Esophagus muscularis mucosa (tissue), 4 donors: ENCODE data around the gene SKIDA1. TPM values are rescaled to one million over a fixed set of nuclear protein-coding genes. Genes with fewer than 3 reads are reported as not detected.

Source experiments
- DNase-seq: peaks from one replicate; pipeline ENCODE4 v3.0.0-alpha.2; 2017; ENCODE audit errors: extremely low spot score
- H3K27ac ChIP-seq, 4 donors: fragments of 200-600 bp; sonication (generic); replicated peaks in 1 of 4; 1 replicate in 3 of 4; 2 replicates in 1 of 4; pipeline ENCODE4 v1.5.1; 2016 to 2019; ENCODE audit warnings: mild to moderate bottlenecking in 1 of 4
- H3K27me3 ChIP-seq, 4 donors: fragments of 200-600 bp; sonication (generic); one replicate each; pipeline versions ENCODE4 v1.5.1 to v1.6.0; 2016 to 2019
- H3K36me3 ChIP-seq, 4 donors: fragments of 200-600 bp; sonication (generic); one replicate each; pipeline ENCODE4 v1.5.1; 2016 to 2019
- H3K4me1 ChIP-seq, 4 donors: fragments of 200-600 bp; sonication (generic); one replicate each; pipeline ENCODE4 v1.5.1; 2016 to 2019
- H3K4me3 ChIP-seq, 4 donors: fragments of 200-600 bp; sonication (generic); 1 replicate in 2 of 4; 2 replicates in 2 of 4; pipeline ENCODE4 v1.5.1; 2016 to 2019; ENCODE audit warnings: mild to moderate bottlenecking in 4 of 4, moderate library complexity in 1 of 4
- H3K9me3 ChIP-seq, 4 donors: fragments of 200-600 bp; sonication (generic); 1 replicate in 3 of 4; 2 replicates in 1 of 4; pipeline ENCODE4 v1.5.1; 2016 to 2019
- CTCF ChIP-seq, 3 experiments: fragments of 200-600 bp in 2 of 3; fragments of 450-650 bp in 1 of 3; sonication (generic) in 2 of 3; IDR thresholded peaks; one replicate each; pipeline ENCODE4 v1.5.1; 2017 to 2019; ENCODE audit warnings: antibody characterized with exemption in 3 of 3, mild to moderate bottlenecking in 2 of 3, moderate library complexity in 1 of 3
- EP300 ChIP-seq: sonication (generic); formaldehyde crosslinking; IDR thresholded peaks from one replicate; pipeline ENCODE4 v1.6.1; 2017; ENCODE audit warnings: antibody characterized with exemption
- POLR2A ChIP-seq: fragments of 450-650 bp; IDR thresholded peaks from one replicate; pipeline ENCODE4 v1.6.1; 2017; ENCODE audit warnings: antibody characterized with exemption, moderate library complexity, mild to moderate bottlenecking, low read depth
- POLR2AphosphoS5 ChIP-seq, 2 donors: sonication (generic); formaldehyde crosslinking; IDR thresholded peaks; one replicate each; pipeline ENCODE4 v1.6.1; 2017; ENCODE audit warnings: antibody characterized with exemption in 2 of 2
- WGBS: methylation state at CpG from one replicate; pipeline ENCODE4 v1.1.5; 2018; 5-methylcytosine and 5-hydroxymethylcytosine counted together
- intact Hi-C: fragments of 100-400 bp; cut with DNase I; formaldehyde crosslinking; loops from one replicate; pipeline ENCODE4 v1.15.1; 2023
- total RNA-seq, 4 donors: library from RNA; depleted of rRNA; stranded (reverse); fragments of >200 nt; gene quantifications; one replicate each; pipeline versions ENCODE4 v1.1.0 to v1.2.1, GENCODE V29; 2016

Gene SKIDA1
- total RNA-seq, 4 donors from 2014 or later, result 0.50 to 2.9 (median 1.2) TPM

GRCh38 chr10:21482821-21483220 is 42.7 kb downstream of the SKIDA1 start:
- Histone ChIP-seq H3K4me1 (no peaks in the 10 kb centered on the region), H3K36me3 (no peaks in the 10 kb centered on the region), H3K27me3 (no peaks in the 10 kb centered on the region), H3K4me3 (no peak overlapping the region), H3K27ac (no peak overlapping the region), H3K9me3 (no peaks in the 10 kb centered on the region)
- intact Hi-C loops, result loop anchor here (10.0 kb wide), 1 partner anchor 408 kb away; no protein-coding TSS in a partner anchor
- DNase-seq, result no peak
- WGBS, result 100% methylated on average over 2 of the region's 3 CpGs
- TF ChIP-seq POLR2A (no peak), EP300 (no peak), CTCF (IDR thresholded peaks at IDR 0.05) (no peak), POLR2AphosphoS5 (IDR thresholded peaks at IDR 0.05) (no peak)

GRCh38 chr10:21481407-21481806 is 44.1 kb downstream of the SKIDA1 start:
- Histone ChIP-seq H3K4me1 (no peaks in the 10 kb centered on the region), H3K27me3 (no peaks in the 10 kb centered on the region), H3K27ac (no peak overlapping the region), H3K4me3 (no peak overlapping the region), H3K9me3 (no peaks in the 10 kb centered on the region), H3K36me3 (no peaks in the 10 kb centered on the region)
- no peak for TF ChIP-seq EP300
- no peak for TF ChIP-seq POLR2AphosphoS5 (IDR thresholded peaks at IDR 0.05)
- TF ChIP-seq POLR2A, result no peak
- TF ChIP-seq CTCF (IDR thresholded peaks at IDR 0.05), result no peak
- intact Hi-C loops, result loop anchor here (10.0 kb wide), 1 partner anchor 407 kb away; no protein-coding TSS in a partner anchor
- 91% methylated on average over 2 of the region's 2 CpGs for WGBS
- DNase-seq, result no peak

GRCh38 chr10:21479570-21480315 is 45.7 kb downstream of the SKIDA1 start:
- intact Hi-C loops, result loop anchor here (10.0 kb wide), 1 partner anchor 405 kb away; no protein-coding TSS in a partner anchor
- no peak for DNase-seq
- H3K27me3 ChIP-seq, result no peaks in the 10 kb centered on the region
- TF ChIP-seq POLR2A (no peak), POLR2AphosphoS5 (IDR thresholded peaks at IDR 0.05) (no peak), EP300 (no peak), CTCF (IDR thresholded peaks at IDR 0.05) (no peak)
- no peaks in the 10 kb centered on the region for H3K4me1 ChIP-seq
- H3K27ac ChIP-seq, result no peak overlapping the region
- H3K9me3 ChIP-seq, result no peaks in the 10 kb centered on the region
- H3K36me3 ChIP-seq, result no peaks in the 10 kb centered on the region
- H3K4me3 ChIP-seq, result no peak overlapping the region
- WGBS, result 65% methylated on average over 6 of the region's 6 CpGs

- no peaks in the 10 kb centered on the region for H3K27me3 ChIP-seq
- intact Hi-C loops, result no loop called here
- H3K4me1 ChIP-seq, result no peaks in the 10 kb centered on the region
- TF ChIP-seq POLR2A (no peak), POLR2AphosphoS5 (IDR thresholded peaks at IDR 0.05) (no peak), EP300 (no peak), CTCF (IDR thresholded peaks at IDR 0.05) (no peak)
- no peak for DNase-seq
- no peak overlapping the region for H3K27ac ChIP-seq
- H3K36me3 ChIP-seq, result no peaks in the 10 kb centered on the region
- H3K4me3 ChIP-seq, result no peak overlapping the region
- WGBS, result 88% methylated on average over 5 of the region's 5 CpGs
- H3K9me3 ChIP-seq, result no peaks in the 10 kb centered on the region
Measured at GRCh38 chr10:21475393-21475792, 50.1 kb downstream of the SKIDA1 start.

GRCh38 chr10:21473541-21473940 is 51.9 kb downstream of the SKIDA1 start:
- no peak overlapping the region for H3K27ac ChIP-seq
- H3K27me3 ChIP-seq, result no peaks in the 10 kb centered on the region
- intact Hi-C loops, result no loop called here
- H3K9me3 ChIP-seq, result no peaks in the 10 kb centered on the region
- TF ChIP-seq POLR2AphosphoS5 (IDR thresholded peaks at IDR 0.05), result no peak
- no peak for TF ChIP-seq EP300
- TF ChIP-seq POLR2A, result no peak
- no peak for TF ChIP-seq CTCF (IDR thresholded peaks at IDR 0.05)
- no peak overlapping the region for H3K4me3 ChIP-seq
- no peak for DNase-seq
- WGBS, result 97% methylated on average over 10 of the region's 10 CpGs
- H3K4me1 ChIP-seq, result no peaks in the 10 kb centered on the region
- H3K36me3 ChIP-seq, result no peaks in the 10 kb centered on the region
